GM19328 (cell line): ENCODE results near the gene ARL13A.
"Not testable (repeated sequence)": the region's sequence is repeated elsewhere in the genome, so short reads cannot be mapped to it uniquely, and the experiment has no call there.

ENCODE experiments used
- ATAC-seq: cut with Tn5 transposase; IDR thresholded peaks from one replicate; pipeline ENCODE4 v1.9.1; 2021; ENCODE audit warnings: mild to moderate bottlenecking, moderate library complexity; ENCODE audit not compliant: unreplicated experiment

ARL13A gene

DNA sequence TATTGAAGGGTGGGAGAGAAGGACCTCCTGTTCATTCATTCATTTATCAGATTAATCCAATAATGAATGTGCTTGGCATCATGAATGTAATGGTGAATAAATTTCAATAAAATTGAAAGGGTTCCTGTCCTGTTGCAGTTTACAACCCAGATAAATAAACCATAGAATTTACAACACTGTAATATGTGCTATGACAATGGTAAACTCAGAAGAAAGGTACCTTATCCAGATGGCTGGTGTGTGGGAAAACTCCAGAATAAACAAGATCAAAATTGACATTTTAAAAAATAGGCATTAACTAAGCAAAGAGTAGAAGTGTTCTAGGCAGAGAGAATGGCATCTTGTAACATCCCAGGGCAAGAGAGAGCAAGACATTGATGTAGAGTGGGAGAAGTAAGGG lies 15.3 kb downstream of the ARL13A start:
- no peak for ATAC-seq

GRCh38 chrX:100990139-100990538 lies 20.6 kb downstream of the ARL13A start:
- no peak for ATAC-seq

DNA sequence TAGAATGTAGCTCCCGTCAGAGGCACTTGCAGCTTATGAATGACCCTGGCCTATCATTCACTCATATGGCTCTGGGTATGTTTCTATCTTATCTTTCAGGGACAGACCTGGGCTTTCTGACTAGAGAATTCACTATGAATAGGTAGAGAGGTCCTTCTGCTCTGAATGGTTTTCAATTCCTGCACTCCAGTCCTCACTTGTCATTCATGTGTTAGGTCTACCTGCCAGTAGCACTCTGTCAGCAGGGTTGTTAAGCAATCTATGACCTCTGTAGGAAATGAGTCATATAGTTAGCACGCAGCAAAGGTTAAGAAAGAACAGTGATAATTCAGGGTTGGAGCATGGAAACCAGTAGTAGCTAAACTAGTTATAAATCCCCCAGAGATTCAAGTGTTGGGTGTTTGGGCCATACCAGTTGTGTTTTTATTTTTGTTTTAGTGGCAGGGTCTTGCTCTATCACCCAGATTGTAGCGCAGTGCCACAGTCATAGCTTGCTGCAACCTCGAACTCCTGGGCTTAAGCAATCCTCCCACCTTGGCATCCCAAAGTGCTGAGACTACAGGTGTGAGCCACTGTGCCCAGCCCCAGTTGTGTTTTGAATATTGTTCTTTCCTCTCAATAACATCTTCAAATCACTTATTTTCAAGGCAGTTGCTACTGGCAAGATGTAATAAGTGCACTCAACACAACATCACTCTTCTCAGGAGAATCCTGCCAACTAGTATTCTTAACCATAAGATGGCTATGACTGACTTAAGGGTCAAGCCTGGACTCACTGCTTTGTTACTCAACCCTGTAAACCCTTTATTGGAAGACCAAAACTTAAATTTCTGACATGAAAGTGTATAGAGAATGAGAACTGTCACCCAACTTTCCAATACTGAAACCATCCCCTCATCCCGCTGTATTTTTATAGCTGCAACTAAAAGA lies 25.1 kb downstream of the ARL13A start:
- ATAC-seq = no peak

- ATAC-seq = no peak
Observed at GRCh38 chrX:100995469-100995868, 26.0 kb downstream of the ARL13A start.

- ATAC-seq = no peak
Observed at GRCh38 chrX:100999451-100999850, 29.9 kb downstream of the ARL13A start.

DNA sequence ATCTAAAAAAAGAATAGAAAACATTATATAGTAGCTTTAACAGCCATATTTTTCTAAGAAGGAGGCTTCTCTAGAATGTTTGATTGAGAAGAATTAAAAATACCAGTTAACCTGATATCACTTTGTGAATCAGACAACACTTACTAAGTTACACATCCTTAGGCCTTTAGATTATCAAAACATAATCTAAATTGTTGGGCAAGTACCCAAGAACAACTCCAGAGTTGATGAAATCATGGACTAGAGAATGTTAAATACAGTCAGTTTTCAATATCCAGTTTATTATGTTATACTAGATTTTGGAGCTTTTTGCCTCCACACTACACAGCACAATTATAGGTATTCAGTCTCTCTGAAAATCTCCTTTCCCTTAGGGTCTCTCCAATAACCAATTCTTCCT lies 39.6 kb downstream of the ARL13A start:
- no peak for ATAC-seq

DNA sequence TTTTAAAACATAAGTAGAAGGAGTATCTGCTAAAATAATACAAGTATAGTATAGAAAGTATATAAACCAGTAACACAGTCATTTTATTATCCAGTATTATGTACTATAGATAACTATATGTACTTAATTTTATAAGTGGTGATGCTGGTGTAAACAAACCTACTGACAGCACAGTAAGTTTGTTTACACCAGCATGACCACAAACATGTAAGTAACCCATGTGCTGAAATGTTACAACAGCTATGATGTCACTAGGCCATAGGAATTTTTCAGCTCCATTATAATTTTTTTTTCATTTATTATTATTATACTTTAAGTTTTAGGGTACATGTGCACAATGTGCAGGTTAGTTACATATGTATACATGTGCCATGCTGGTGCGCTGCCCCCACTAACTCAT lies 42.5 kb downstream of the ARL13A start:
- ATAC-seq = not testable (repeated sequence)

- ATAC-seq = no peak
Observed at GRCh38 chrX:101022020-101022419, 52.5 kb downstream of the ARL13A start.

DNA sequence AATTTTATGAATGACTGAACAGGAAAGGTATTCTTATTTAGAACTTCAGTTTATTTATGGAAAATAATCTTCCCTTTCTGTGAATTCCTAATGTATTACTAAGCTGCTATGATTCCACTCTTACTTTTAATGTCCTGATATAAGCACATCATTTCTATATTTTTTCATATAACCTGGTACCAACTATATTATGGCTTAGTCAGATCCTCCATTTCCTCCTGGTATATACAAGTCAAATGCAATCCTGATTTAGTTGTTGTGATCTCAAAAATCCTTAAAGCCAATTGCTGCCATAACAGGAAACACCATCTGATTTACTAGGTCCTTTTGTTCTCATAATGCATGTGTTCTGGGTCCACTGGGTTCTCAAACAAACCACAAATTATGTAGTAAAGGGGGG lies 55.6 kb downstream of the ARL13A start:
- ATAC-seq = no peak

DNA sequence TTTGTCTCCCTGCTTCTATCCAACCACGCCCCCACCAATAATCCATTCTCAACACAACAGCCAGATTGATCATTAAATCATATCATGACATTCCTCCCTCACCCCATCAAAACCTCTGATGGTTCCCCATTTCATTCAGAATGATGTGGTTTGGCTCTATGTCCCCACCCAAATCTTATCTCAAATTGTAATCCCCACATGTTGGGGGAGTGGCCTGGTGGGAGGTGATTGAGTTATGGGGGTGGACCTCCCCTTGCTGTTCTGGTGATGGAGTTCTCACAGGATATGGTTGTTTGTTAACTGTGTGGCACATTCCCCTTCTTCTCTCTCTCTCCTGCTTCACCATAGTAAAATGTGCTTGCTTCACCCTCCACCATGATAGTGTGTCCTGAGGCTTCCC lies 59.1 kb downstream of the ARL13A start:
- no peak for ATAC-seq

DNA sequence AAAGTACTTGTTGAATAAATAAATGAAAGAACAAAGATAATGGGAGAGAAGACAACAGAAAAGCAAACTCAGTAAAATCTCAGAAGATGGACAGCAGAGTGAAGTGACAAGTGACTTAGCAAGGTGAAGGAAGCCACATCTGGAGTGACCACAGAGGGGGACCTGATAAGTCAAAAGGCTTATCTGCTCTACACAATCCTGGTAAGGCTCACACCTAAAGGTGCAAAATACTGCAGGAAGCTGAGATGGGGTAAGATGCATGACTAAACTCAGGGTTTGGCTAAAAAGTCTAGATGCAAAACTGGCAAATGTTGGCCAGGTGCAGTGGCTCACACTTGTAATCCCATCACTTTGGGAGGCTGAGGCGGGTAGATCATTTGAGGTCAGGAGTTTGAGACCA lies 60.2 kb downstream of the ARL13A start:
- no peak for ATAC-seq

DNA sequence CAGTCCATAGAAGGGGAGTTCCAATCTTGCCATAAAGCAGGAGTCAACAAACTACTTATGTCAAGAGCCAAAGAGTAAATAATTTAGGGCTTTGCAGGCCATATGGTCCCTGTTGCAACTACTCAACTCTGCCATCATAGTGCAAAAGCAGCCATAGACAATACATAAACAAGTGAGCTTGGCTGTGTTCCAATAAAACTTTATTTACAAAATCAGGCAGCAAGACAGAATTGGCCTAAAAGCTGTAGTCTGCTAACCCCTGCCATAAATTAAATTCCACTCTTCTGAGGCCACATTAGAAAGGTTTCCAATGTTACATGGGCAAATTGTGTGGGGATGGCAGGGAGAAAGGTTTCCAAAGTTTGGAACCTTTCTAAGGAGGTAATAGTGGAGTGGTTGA lies 67.7 kb downstream of the ARL13A start:
- ATAC-seq = no peak

- ATAC-seq = no peak
Observed at GRCh38 chrX:101040197-101040596, 70.7 kb downstream of the ARL13A start.
